GM21737 (cell line): ENCODE results near the gene RNF169.
"Not testable (repeated sequence)": the region's sequence is repeated elsewhere in the genome, so short reads cannot be mapped to it uniquely, and the experiment has no call there.

Source experiments
- ATAC-seq: cut with Tn5 transposase; IDR thresholded peaks from one replicate; pipeline ENCODE4 v1.9.1; 2021; ENCODE audit warnings: mild to moderate bottlenecking, moderate library complexity; ENCODE audit not compliant: unreplicated experiment

The RNF169 gene

GRCh38 chr11:74818283-74818946, 69.8 kb downstream of the RNF169 start:
- no peak for ATAC-seq

- ATAC-seq = no peak
These were observed 70.8 kb downstream of the RNF169 start for GRCh38 chr11:74819400-74819799.

GRCh38 chr11:74820763-74821162, 72.1 kb downstream of the RNF169 start:
- no peak for ATAC-seq

DNA sequence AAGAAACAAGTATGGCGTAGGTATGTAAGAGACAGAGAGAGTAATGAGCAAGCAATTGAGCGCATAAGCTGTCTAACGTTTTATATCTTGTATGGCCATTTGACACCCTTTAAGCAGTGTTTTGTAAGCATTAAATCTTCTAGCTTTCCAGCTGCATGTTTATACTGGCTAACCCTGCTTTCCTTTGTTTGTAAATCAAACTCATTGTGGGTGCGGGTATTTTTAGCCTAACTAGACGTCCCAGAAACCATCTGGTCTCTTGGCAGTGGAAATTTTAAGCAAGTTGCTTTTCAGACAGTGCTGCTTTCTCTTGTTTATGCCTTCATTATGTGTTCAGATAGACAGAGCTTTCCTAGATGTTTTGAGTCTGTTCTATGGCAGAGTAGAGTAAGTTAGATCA, 73.5 kb downstream of the RNF169 start:
- no peak for ATAC-seq

DNA sequence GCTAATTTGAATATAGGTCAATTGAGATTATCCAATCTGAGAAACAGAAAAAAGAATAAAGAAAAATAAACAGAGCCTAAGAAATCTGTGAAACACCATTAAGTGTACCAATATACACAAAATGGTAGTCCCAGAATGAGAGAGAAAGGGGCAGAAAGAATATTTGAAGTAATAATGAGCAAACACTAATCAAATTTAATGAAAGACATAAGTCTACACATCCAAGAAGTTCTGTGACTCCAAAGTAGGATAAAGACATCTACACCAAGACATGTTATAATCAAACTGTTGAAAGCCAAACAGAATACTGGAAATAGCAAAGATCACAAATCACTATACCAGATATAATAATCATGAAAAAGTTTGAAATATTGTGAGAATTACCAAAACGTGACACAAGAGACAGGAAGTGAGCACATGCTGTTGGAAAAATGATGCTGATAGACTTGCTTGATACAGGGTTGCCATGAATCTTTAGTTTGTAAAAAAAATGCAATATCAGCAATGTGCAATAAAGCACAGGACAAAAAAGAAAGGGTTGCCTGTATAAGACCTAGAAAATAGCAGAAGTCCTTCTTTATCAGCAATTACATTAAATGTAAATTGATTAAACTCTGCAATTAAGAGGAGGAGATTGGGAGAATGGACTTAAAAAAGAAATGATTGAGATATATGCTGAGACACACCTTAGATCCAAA, 75.8 kb downstream of the RNF169 start:
- no peak for ATAC-seq

DNA sequence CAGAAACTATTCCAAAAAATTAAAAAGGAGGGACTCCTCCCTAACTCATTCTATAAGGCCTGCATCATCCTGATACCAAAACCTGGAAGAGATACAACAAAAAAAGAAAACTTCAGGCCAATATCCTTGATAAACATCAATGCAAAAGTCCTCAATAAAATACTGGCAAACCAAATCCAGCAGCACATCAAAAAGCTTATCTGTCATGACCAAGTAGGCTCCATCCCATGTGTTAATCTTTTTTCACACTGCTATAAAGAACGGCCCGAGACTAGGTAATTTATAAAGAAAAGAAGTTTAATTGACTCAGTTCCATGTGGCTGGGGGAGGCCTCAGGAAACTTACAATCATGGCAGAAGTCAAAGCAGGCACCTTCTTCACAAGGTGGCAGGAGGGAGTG, 76.9 kb downstream of the RNF169 start:
- ATAC-seq = not testable (repeated sequence)

GRCh38 chr11:74826901-74827300, 78.3 kb downstream of the RNF169 start:
- ATAC-seq = no peak

DNA sequence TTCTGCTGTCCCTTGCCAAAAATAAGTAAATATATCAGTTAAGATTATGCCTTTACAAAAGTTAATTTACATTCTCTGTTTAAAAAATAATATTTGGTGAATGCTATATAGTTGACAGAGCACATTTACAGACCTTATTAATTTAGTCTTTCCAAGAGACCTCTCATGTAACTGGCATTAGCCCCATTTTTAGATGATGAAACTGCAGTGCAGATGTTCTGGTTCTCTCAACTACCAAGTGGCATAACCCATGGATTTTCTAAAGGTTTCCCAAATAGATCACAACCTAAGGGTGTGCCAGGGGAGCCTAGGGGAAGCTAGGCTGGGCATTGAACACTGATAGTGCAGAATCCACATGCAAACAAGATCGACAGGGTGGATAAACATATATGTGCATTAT, 88.5 kb downstream of the RNF169 start:
- ATAC-seq = no peak

- no peak for ATAC-seq
These were observed 89.5 kb downstream of the RNF169 start for GRCh38 chr11:74838188-74838587.

- no peak for ATAC-seq
These were observed 90.8 kb downstream of the RNF169 start for GRCh38 chr11:74839446-74839845.

GRCh38 chr11:74839971-74840370, 91.3 kb downstream of the RNF169 start:
- ATAC-seq = no peak

DNA sequence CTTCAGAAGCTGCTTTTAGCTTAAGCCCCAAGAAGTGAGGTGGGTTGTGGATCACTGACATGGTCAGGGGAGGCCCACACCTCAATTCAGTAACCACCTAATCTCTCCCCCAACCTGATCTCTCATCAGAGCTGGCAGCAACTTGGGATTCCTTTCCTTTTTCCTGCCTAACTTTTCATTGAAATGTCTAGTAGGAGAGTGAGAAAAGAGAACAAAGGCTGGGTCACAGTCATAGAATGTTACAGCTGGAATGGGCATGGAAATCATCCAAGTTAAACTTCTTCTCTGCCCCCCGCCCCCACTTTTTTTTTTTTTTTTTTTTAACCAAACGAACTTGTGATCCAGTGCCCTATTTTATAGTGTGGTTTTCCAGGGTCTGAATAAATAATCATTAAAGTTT, 91.8 kb downstream of the RNF169 start:
- ATAC-seq = no peak

GRCh38 chr11:74842967-74843366, 94.3 kb downstream of the RNF169 start:
- ATAC-seq = no peak

- ATAC-seq = no peak
These were observed 95.4 kb downstream of the RNF169 start for GRCh38 chr11:74844072-74844471.

DNA sequence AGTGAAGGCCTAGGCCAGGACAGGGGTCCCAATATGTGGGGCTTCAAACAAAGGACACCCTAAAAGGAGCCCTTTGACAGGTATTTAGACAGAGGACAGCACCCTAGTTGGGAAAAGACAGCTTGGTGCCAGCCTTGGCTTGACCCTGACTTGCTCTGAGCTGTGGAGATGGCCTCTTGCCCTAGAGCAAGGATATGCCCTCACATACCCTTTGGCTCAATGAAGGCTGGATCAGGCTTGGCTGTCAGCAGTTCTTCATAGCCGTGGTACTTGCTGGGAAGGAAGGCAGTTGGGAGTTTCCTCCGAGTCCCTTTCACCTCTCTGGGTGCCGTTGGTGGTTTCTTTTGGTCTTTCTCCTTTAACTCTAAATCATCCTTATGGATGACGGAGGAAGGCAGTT, 96.2 kb downstream of the RNF169 start:
- ATAC-seq = no peak

DNA sequence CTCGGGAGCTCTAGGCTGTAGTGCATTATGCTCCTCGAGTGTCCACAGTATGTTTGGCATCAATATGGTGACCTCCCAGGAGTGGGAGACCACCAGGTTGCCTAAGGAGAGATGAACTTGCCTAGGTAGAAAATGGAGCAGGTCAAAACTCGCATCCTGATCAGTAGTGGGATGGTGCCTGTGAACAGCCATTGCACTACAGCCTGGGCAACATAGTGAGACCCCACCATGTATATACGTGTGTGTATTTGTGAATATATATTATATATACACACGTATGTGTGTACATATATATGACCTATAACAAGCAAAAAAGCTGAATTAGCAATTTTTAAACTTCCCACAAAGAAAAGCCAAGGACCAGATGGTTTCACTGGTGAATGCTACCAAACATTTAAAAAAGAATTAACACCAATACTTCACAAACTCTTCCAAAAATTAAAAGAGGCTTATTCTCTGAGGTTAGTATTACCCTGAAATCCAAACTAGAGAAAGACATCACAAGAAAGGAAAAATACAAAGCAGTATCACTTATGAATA, 97.4 kb downstream of the RNF169 start:
- no peak for ATAC-seq

GRCh38 chr11:74846770-74847169, 98.1 kb downstream of the RNF169 start:
- ATAC-seq = no peak

GRCh38 chr11:74847395-74847794, 98.7 kb downstream of the RNF169 start:
- ATAC-seq = no peak

DNA sequence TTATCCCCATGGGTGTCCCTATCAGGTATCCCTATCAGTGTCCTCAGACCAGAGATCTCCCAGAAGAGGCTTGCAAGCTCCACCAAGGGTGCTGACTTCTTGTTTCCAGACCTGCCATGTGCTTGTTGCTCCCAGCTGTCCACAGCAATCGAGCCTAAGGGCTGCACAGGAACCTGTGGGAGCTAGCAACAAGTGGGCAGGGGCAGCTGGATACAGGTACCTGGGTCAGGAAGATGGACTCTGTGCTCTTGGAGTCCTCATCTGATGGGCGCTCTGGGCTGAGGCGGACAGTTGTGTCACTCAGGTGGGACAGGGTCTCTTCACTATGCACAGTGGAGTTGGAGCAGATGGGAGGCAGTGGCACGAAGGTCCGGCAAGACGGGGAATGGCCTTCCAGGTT, 99.2 kb downstream of the RNF169 start:
- no peak for ATAC-seq

GRCh38 chr11:74849525-74850391, 101.1 kb downstream of the RNF169 start:
- ATAC-seq = no peak

DNA sequence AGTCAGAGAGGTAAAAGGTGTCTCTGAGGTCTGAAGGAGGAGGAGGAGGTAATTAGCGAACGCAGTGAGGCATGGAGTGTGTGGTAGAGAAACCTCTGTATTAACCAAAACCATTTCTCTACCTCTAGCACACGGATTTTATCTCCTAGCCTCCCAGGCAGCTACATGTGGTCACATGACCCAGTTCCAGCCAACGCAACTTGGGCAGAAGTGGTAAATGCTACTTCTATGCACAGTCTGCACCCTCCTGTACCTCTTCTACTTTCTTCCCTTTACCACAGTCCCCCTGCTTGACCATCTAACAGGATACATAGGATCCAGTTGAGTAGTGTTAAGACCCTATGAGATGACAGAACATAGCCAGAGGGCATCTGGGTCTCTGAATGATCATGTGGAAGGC, 104.6 kb downstream of the RNF169 start:
- no peak for ATAC-seq

- ATAC-seq = no peak
These were observed 112.1 kb downstream of the RNF169 start for GRCh38 chr11:74860743-74861142.
